Endothelial cell of umbilical vein (primary cell): ENCODE measurements around the gene IL17REL.

Experiments used
- CTCF ChIP-seq, 2 donors: IDR thresholded peaks; 1 replicate in 1 of 2; 2 replicates in 1 of 2; pipeline ENCODE4 v1.5.1; 2011; ENCODE audit warnings: low read length in 2 of 2, mild to moderate bottlenecking in 2 of 2, moderate library complexity in 2 of 2, control low read depth in 1 of 2, inconsistent platforms in 1 of 2, low read depth in 1 of 2; ENCODE audit not compliant: insufficient read depth in 1 of 2; ENCODE audit errors: extremely low read depth in 1 of 2
- FOS ChIP-seq: IDR thresholded peaks from 2 replicates; pipeline ENCODE4 v1.6.1; 2011; ENCODE audit warnings: mild to moderate bottlenecking, low read length, moderate library complexity, borderline replicate concordance; ENCODE audit not compliant: insufficient read depth
- MAX ChIP-seq: IDR thresholded peaks from 2 replicates; pipeline ENCODE4 v1.6.1; 2011; ENCODE audit not compliant: insufficient read depth, insufficient read length
- POLR2A ChIP-seq: IDR thresholded peaks from 2 replicates; pipeline ENCODE4 v1.6.1; 2012; ENCODE audit warnings: low read depth, mild to moderate bottlenecking, control low read depth, low read length
- POLR2AphosphoS5 ChIP-seq: IDR thresholded peaks from 2 replicates; pipeline ENCODE4 v1.6.1; 2012; ENCODE audit warnings: low read depth, mild to moderate bottlenecking, control low read depth, low read length, moderate library complexity; ENCODE audit not compliant: insufficient read depth

- no peak for TF ChIP-seq POLR2A
- TF ChIP-seq CTCF (IDR thresholded peaks at IDR 0.05; ENCODE audit: extremely low read depth in 1 of 2, insufficient read depth in 1 of 2, low read depth in 1 of 2, low read length in 2 of 2) = no peak
- no peak for TF ChIP-seq POLR2AphosphoS5
- no peak for TF ChIP-seq MAX
- TF ChIP-seq FOS = no peak
These were observed 64.2 kb downstream of the IL17REL start for GRCh38 chr22:49948116-49948957.
